Sigmoid colon (tissue), 4 donors: ENCODE results near the gene PLEKHA1.

ENCODE experiments used
- POLR2A ChIP-seq, 2 donors: fragments of 450-650 bp; IDR thresholded peaks; one replicate each; pipeline ENCODE4 v1.6.1; 2016; ENCODE audit warnings: antibody characterized with exemption in 2 of 2, mild to moderate bottlenecking in 2 of 2, moderate library complexity in 2 of 2
- POLR2AphosphoS5 ChIP-seq, 4 donors: sonication (generic); formaldehyde crosslinking; IDR thresholded peaks; one replicate each; pipeline ENCODE4 v1.6.1; 2017; ENCODE audit warnings: antibody characterized with exemption in 4 of 4
- TF ChIP-seq, protein P1 (sequence below), 4 experiments: fragments of 450-650 bp in 3 of 4; fragments of 200-600 bp in 1 of 4; IDR thresholded peaks; one replicate each; pipeline ENCODE4 v1.5.1; 2016 to 2019; ENCODE audit warnings: antibody characterized with exemption in 4 of 4, mild to moderate bottlenecking in 3 of 4, moderate library complexity in 2 of 4

- no peak for TF ChIP-seq POLR2A (IDR thresholded peaks at IDR 0.05)
- TF ChIP-seq, protein P1, sequence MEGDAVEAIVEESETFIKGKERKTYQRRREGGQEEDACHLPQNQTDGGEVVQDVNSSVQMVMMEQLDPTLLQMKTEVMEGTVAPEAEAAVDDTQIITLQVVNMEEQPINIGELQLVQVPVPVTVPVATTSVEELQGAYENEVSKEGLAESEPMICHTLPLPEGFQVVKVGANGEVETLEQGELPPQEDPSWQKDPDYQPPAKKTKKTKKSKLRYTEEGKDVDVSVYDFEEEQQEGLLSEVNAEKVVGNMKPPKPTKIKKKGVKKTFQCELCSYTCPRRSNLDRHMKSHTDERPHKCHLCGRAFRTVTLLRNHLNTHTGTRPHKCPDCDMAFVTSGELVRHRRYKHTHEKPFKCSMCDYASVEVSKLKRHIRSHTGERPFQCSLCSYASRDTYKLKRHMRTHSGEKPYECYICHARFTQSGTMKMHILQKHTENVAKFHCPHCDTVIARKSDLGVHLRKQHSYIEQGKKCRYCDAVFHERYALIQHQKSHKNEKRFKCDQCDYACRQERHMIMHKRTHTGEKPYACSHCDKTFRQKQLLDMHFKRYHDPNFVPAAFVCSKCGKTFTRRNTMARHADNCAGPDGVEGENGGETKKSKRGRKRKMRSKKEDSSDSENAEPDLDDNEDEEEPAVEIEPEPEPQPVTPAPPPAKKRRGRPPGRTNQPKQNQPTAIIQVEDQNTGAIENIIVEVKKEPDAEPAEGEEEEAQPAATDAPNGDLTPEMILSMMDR (IDR thresholded peaks at IDR 0.05) = no peak
- TF ChIP-seq POLR2AphosphoS5 (IDR thresholded peaks at IDR 0.05) = peak in 2 of 4 donors; percentile 44 to 53
These were observed 102.9 kb downstream of the PLEKHA1 start for GRCh38 chr10:122477436-122477835.
